NCI-H2171 (cell line): Measurements from ENCODE around the gene UCN3.
A peak's percentile ranks its signal among the peaks of the same experiment; 100 is the strongest.

Source experiments
- DNase-seq: peaks from one replicate; lab custom pipeline; 2025; lab: John Stamatoyannopoulos, UW

Gene UCN3

GRCh38 chr10:5364890-5365338, at the start of gene UCN3:
Gene UCN3, plus strand, starts transcription at chr10:5364966. Its CDS starts 8,755 bp downstream, at chr10:5373721.
- no peak for DNase-seq

- no peak for DNase-seq
These were observed 47.1 kb upstream of the UCN3 start for GRCh38 chr10:5317547-5318107.

- DNase-seq, result no peak
These were observed 46.6 kb upstream of the UCN3 start for GRCh38 chr10:5318148-5318547.

- no peak for DNase-seq
These were observed 44.9 kb upstream of the UCN3 start for GRCh38 chr10:5319863-5320262.

GRCh38 chr10:5321273-5321672, 43.5 kb upstream of the UCN3 start:
- DNase-seq, result no peak

- DNase-seq, result no peak
These were observed 41.3 kb upstream of the UCN3 start for GRCh38 chr10:5323446-5323845.

GRCh38 chr10:5325076-5325475, 39.7 kb upstream of the UCN3 start:
- DNase-seq, result no peak

GRCh38 chr10:5334196-5334880, 30.4 kb upstream of the UCN3 start:
- DNase-seq, result no peak

GRCh38 chr10:5338010-5338409, 26.8 kb upstream of the UCN3 start:
- no peak for DNase-seq

- no peak for DNase-seq
These were observed 21.7 kb upstream of the UCN3 start for GRCh38 chr10:5343092-5343491.

- no peak for DNase-seq
These were observed 21.2 kb upstream of the UCN3 start for GRCh38 chr10:5343561-5343960.

GRCh38 chr10:5343979-5344378, 20.8 kb upstream of the UCN3 start:
- DNase-seq, result no peak

GRCh38 chr10:5344746-5345145, 20.0 kb upstream of the UCN3 start:
- no peak for DNase-seq

- DNase-seq, result no peak
These were observed 17.9 kb upstream of the UCN3 start for GRCh38 chr10:5346881-5347280.

GRCh38 chr10:5349362-5349761, 15.4 kb upstream of the UCN3 start:
- no peak for DNase-seq

GRCh38 chr10:5354068-5354467, 10.7 kb upstream of the UCN3 start:
- DNase-seq, result no peak

- no peak for DNase-seq
These were observed 9.0 kb upstream of the UCN3 start for GRCh38 chr10:5355594-5356301.

- no peak for DNase-seq
These were observed 8.4 kb upstream of the UCN3 start for GRCh38 chr10:5356302-5356763.

- peak; percentile 3 for DNase-seq
These were observed 4.3 kb upstream of the UCN3 start for GRCh38 chr10:5360318-5360915.

- no peak for DNase-seq
These were observed 2.8 kb upstream of the UCN3 start for GRCh38 chr10:5361966-5362365.

GRCh38 chr10:5362873-5363272, 1.9 kb upstream of the UCN3 start:
- DNase-seq, result no peak

GRCh38 chr10:5364374-5364773, 392 bp upstream of the UCN3 start:
- no peak for DNase-seq

- no peak for DNase-seq
These were observed 1.2 kb downstream of the UCN3 start for GRCh38 chr10:5365928-5366327.
